CD4-positive, alpha-beta memory T cell (primary cell): ENCODE results near the gene FAAP20. TPM values are rescaled to one million over a fixed set of nuclear protein-coding genes. Genes with fewer than 3 reads are reported as not detected.

ENCODE experiments used
- CTCF ChIA-PET: fragments of 350-600 bp; sonication (Branson Sonifier 250); formaldehyde crosslinking; loops from one replicate; lab custom pipeline; 2021; ENCODE audit warnings: inconsistent platforms; ENCODE audit not compliant: partially characterized antibody; lab: Charles Lee
- POLR2A ChIA-PET: fragments of 350-600 bp; sonication (Branson Sonifier 250); formaldehyde crosslinking; loops from one replicate; lab custom pipeline; 2021; ENCODE audit not compliant: partially characterized antibody; lab: Charles Lee
- DNase-seq, 5 donors: peaks; one replicate each; pipeline versions ENCODE4 v3.0.0 to v3.0.0-alpha.2; 2020 to 2022; ENCODE audit warnings: mixed read lengths in 1 of 5
- H3K27ac ChIP-seq: one replicate; pipeline ENCODE4 v1.7.0; 2013; ENCODE audit warnings: low read depth, low read length
- H3K27me3 ChIP-seq: 2 replicates; pipeline ENCODE4 v1.7.0; 2013; ENCODE audit warnings: mild to moderate bottlenecking, low read length, moderate library complexity; ENCODE audit not compliant: insufficient read depth
- H3K36me3 ChIP-seq: 2 replicates; pipeline ENCODE4 v1.7.0; 2013; ENCODE audit warnings: mild to moderate bottlenecking, low read length, moderate library complexity; ENCODE audit not compliant: insufficient read depth
- H3K4me1 ChIP-seq: 2 replicates; pipeline ENCODE4 v1.7.0; 2013; ENCODE audit warnings: mild to moderate bottlenecking, low read length, moderate library complexity; ENCODE audit not compliant: insufficient read depth
- H3K4me3 ChIP-seq, 2 donors: one replicate each; pipeline ENCODE4 v1.7.0; 2013; ENCODE audit warnings: low read length in 2 of 2, mild to moderate bottlenecking in 1 of 2
- H3K9me3 ChIP-seq, 2 donors: one replicate each; pipeline ENCODE4 v1.7.0; 2013; ENCODE audit warnings: low read length in 2 of 2, control low read depth in 1 of 2; ENCODE audit not compliant: control insufficient read depth in 1 of 2
- H3K27ac Mint-ChIP-seq, 7 donors: one replicate each; pipeline ENCODE4 v1.8.0; 2020 to 2021; ENCODE audit warnings: mixed read lengths in 7 of 7, mild to moderate bottlenecking in 6 of 7, inconsistent platforms in 3 of 7, moderate library complexity in 3 of 7
- H3K27me3 Mint-ChIP-seq, 2 donors: one replicate each; pipeline ENCODE4 v1.8.0; 2020 to 2021; ENCODE audit warnings: mixed read lengths in 2 of 2
- H3K36me3 Mint-ChIP-seq, 2 donors: one replicate each; pipeline ENCODE4 v1.8.0; 2020 to 2021; ENCODE audit warnings: mixed read lengths in 2 of 2, inconsistent platforms in 1 of 2, mild to moderate bottlenecking in 1 of 2
- H3K4me1 Mint-ChIP-seq, 4 donors: one replicate each; pipeline ENCODE4 v1.8.0; 2020 to 2021; ENCODE audit warnings: mixed read lengths in 4 of 4, mild to moderate bottlenecking in 1 of 4
- H3K4me3 Mint-ChIP-seq, 8 donors: one replicate each; pipeline ENCODE4 v1.8.0; 2020 to 2021; ENCODE audit warnings: mixed read lengths in 8 of 8, mild to moderate bottlenecking in 7 of 8, moderate library complexity in 6 of 8, inconsistent platforms in 3 of 8
- H3K9me3 Mint-ChIP-seq, 8 donors: one replicate each; pipeline ENCODE4 v1.8.0; 2020 to 2021; ENCODE audit warnings: mixed read lengths in 8 of 8, mild to moderate bottlenecking in 5 of 8, inconsistent platforms in 3 of 8, moderate library complexity in 1 of 8
- intact Hi-C: fragments of 100-400 bp; cut with micrococcal nuclease; formaldehyde crosslinking; loops from one replicate; pipeline ENCODE4 v1.15.1; 2023
- polyA plus RNA-seq, 2 donors: library from polyadenylated mRNA; unstranded; fragments of 300-500 nt; fragmentation: Illumina TruSeq; gene quantifications; one replicate each; pipeline ENCODE4 v1.2.3, GENCODE V29; 2021
- total RNA-seq, 2 experiments: library from RNA; stranded (reverse); gene quantifications; one replicate each; pipeline ENCODE4 v1.2.3, GENCODE V29; 2021

The FAAP20 gene
- total and polyA plus RNA-seq, 4 experiments from 2014 or later = 38.4 to 58.9 (median 47.5) TPM

GRCh38 chr1:2233997-2234761, 39.6 kb upstream of the FAAP20 start:
- Mint-ChIP-seq H3K4me1 (peaks cover 45 to 81% (median 61%) of the 10 kb centered on the region in 4 donors), H3K36me3 (peaks cover 0 to 52% of the 10 kb centered on the region in 2 donors), H3K9me3 (peaks cover 0 to 3% (median 0%) of the 10 kb centered on the region in 8 donors), H3K27ac (peak overlapping the region; percentile 94 to 100 (median 99)), H3K27me3 (peaks cover 0 to 4% of the 10 kb centered on the region in 2 donors), H3K4me3 (peak overlapping the region; percentile 92 to 99 (median 96))
- peak; percentile 78 to 93 (median 80) for DNase-seq
- Histone ChIP-seq H3K36me3 (peaks cover 6% of the 10 kb centered on the region), H3K9me3 (no peaks in the 10 kb centered on the region), H3K27me3 (no peaks in the 10 kb centered on the region), H3K4me1 (peaks cover 81% of the 10 kb centered on the region), H3K4me3 (peak overlapping the region; percentile 90 to 97), H3K27ac (peak overlapping the region; percentile 84)
- intact Hi-C loops = loop anchor here (1.0 kb wide), 2 partner anchors 21 to 67 kb away; no protein-coding TSS in a partner anchor
- ChIA-PET CTCF (interaction anchor here (0.9 to 6.0 kb wide), 12 partner anchors 9 to 148 kb away, joined by 3 to 40 read pairs (median 3); partner anchors contain the start of gene FAAP20), POLR2A (interaction anchor here (0.6 to 16.3 kb wide), 19 partner anchors 9 to 312 kb away, joined by 3 to 454 read pairs (median 5); partner anchors contain the start of genes FAAP20 and PANK4)

GRCh38 chr1:2233468-2233867, 38.9 kb upstream of the FAAP20 start:
- H3K36me3 ChIP-seq = peaks cover 1% of the 10 kb centered on the region
- H3K27me3 ChIP-seq = no peaks in the 10 kb centered on the region
- ChIA-PET POLR2A (interaction anchor here (0.6 to 16.3 kb wide), 18 partner anchors 21 to 312 kb away, joined by 3 to 454 read pairs (median 6); partner anchors contain the start of genes FAAP20, MORN1, PANK4 and RER1), CTCF (interaction anchor here (0.9 to 6.0 kb wide), 8 partner anchors 8 to 148 kb away, joined by 3 to 40 read pairs (median 4); partner anchors contain the start of gene FAAP20)
- peak in 1 of 5 donors; percentile 29 for DNase-seq
- Mint-ChIP-seq H3K4me1 (peaks cover 42 to 75% (median 56%) of the 10 kb centered on the region in 4 donors), H3K9me3 (peaks cover 0 to 3% (median 0%) of the 10 kb centered on the region in 8 donors), H3K27ac (peak overlapping the region; percentile 94 to 100 (median 99)), H3K4me3 (peak overlapping the region; percentile 92 to 99 (median 96)), H3K36me3 (peaks cover 0 to 52% of the 10 kb centered on the region in 2 donors), H3K27me3 (peaks cover 0 to 4% of the 10 kb centered on the region in 2 donors)
- intact Hi-C loops = no loop called here
- H3K4me1 ChIP-seq = peaks cover 74% of the 10 kb centered on the region
- peak overlapping the region; percentile 90 to 97 for H3K4me3 ChIP-seq
- H3K27ac ChIP-seq = peak overlapping the region; percentile 84
- no peaks in the 10 kb centered on the region for H3K9me3 ChIP-seq

GRCh38 chr1:2232916-2233438, 38.4 kb upstream of the FAAP20 start:
- peaks cover 0 to 52% of the 10 kb centered on the region in 2 donors for H3K36me3 Mint-ChIP-seq
- peaks cover 0 to 3% (median 0%) of the 10 kb centered on the region in 8 donors for H3K9me3 Mint-ChIP-seq
- peaks cover 0 to 4% of the 10 kb centered on the region in 2 donors for H3K27me3 Mint-ChIP-seq
- H3K4me3 Mint-ChIP-seq = peak overlapping the region; percentile 94 to 100 (median 98)
- no peaks in the 10 kb centered on the region for H3K9me3 ChIP-seq
- peak overlapping the region; percentile 90 to 97 for H3K4me3 ChIP-seq
- H3K36me3 ChIP-seq = no peaks in the 10 kb centered on the region
- DNase-seq = peak in 1 of 5 donors; percentile 48
- peak overlapping the region; percentile 84 for H3K27ac ChIP-seq
- H3K27me3 ChIP-seq = no peaks in the 10 kb centered on the region
- H3K4me1 Mint-ChIP-seq = peaks cover 42 to 75% (median 54%) of the 10 kb centered on the region in 4 donors
- intact Hi-C loops = no loop called here
- CTCF ChIA-PET = interaction anchor here (0.9 to 6.0 kb wide), 6 partner anchors 8 to 56 kb away, joined by 3 to 40 read pairs (median 5); partner anchors contain the start of gene FAAP20
- H3K27ac Mint-ChIP-seq = peak overlapping the region; percentile 98 to 100 (median 99)
- peaks cover 69% of the 10 kb centered on the region for H3K4me1 ChIP-seq
- POLR2A ChIA-PET = interaction anchor here (1.1 to 16.3 kb wide), 16 partner anchors 6 to 164 kb away, joined by 3 to 454 read pairs (median 6); partner anchors contain the start of genes FAAP20, MORN1 and RER1

- DNase-seq = peak in 1 of 5 donors; percentile 58
- intact Hi-C loops = no loop called here
These were observed 37.8 kb upstream of the FAAP20 start for GRCh38 chr1:2232255-2232915.

GRCh38 chr1:2231532-2232254, 37.1 kb upstream of the FAAP20 start:
- H3K9me3 ChIP-seq = no peaks in the 10 kb centered on the region
- peaks cover 33 to 63% (median 44%) of the 10 kb centered on the region in 4 donors for H3K4me1 Mint-ChIP-seq
- DNase-seq = peak; percentile 76 to 91 (median 80)
- peak overlapping the region; percentile 94 to 100 (median 98) for H3K4me3 Mint-ChIP-seq
- H3K4me3 ChIP-seq = peak overlapping the region; percentile 90 to 97
- intact Hi-C loops = loop anchor here (2.0 kb wide), 3 partner anchors 27 to 79 kb away; no protein-coding TSS in a partner anchor
- H3K4me1 ChIP-seq = peaks cover 58% of the 10 kb centered on the region
- H3K27me3 Mint-ChIP-seq = peaks cover 0 to 4% of the 10 kb centered on the region in 2 donors
- H3K27me3 ChIP-seq = no peaks in the 10 kb centered on the region
- POLR2A ChIA-PET = interaction anchor here (0.8 to 16.3 kb wide), 22 partner anchors 7 to 354 kb away, joined by 3 to 454 read pairs (median 6); partner anchors contain the start of genes FAAP20, MORN1, PANK4 and RER1
- H3K9me3 Mint-ChIP-seq = peaks cover 0 to 3% (median 0%) of the 10 kb centered on the region in 8 donors
- CTCF ChIA-PET = interaction anchor here (0.7 to 6.0 kb wide), 7 partner anchors 24 to 84 kb away, joined by 3 to 40 read pairs (median 7); partner anchors contain the start of gene FAAP20
- peaks cover 0 to 46% of the 10 kb centered on the region in 2 donors for H3K36me3 Mint-ChIP-seq
- H3K27ac Mint-ChIP-seq = peak overlapping the region; percentile 98 to 100 (median 99)
- no peaks in the 10 kb centered on the region for H3K36me3 ChIP-seq
- peak overlapping the region; percentile 84 for H3K27ac ChIP-seq

More at GRCh38 chr1:2232255-2232915, 37.8 kb upstream of the FAAP20 start:
- Mint-ChIP-seq H3K27me3 (peaks cover 0 to 4% of the 10 kb centered on the region in 2 donors), H3K27ac (peak overlapping the region; percentile 98 to 100 (median 99)), H3K4me1 (peaks cover 39 to 70% (median 50%) of the 10 kb centered on the region in 4 donors), H3K36me3 (peaks cover 0 to 51% of the 10 kb centered on the region in 2 donors), H3K4me3 (peak overlapping the region; percentile 94 to 100 (median 98)), H3K9me3 (peaks cover 0 to 3% (median 0%) of the 10 kb centered on the region in 8 donors)
- peaks cover 63% of the 10 kb centered on the region for H3K4me1 ChIP-seq
- peak overlapping the region; percentile 84 for H3K27ac ChIP-seq
- H3K4me3 ChIP-seq = peak overlapping the region; percentile 90 to 97
- CTCF ChIA-PET = interaction anchor here (0.7 to 6.0 kb wide), 5 partner anchors 9 to 79 kb away, joined by 3 to 40 read pairs (median 5); partner anchors contain the start of gene FAAP20
- no peaks in the 10 kb centered on the region for H3K9me3 ChIP-seq
- H3K27me3 ChIP-seq = no peaks in the 10 kb centered on the region
- H3K36me3 ChIP-seq = no peaks in the 10 kb centered on the region
- POLR2A ChIA-PET = interaction anchor here (1.0 to 16.3 kb wide), 23 partner anchors 7 to 353 kb away, joined by 3 to 454 read pairs (median 6); partner anchors contain the start of genes FAAP20, MORN1, PANK4 and RER1
